ENCODE results near the gene FOXO3. TPM values are rescaled to one million over a fixed set of nuclear protein-coding genes. Genes with fewer than 3 reads are reported as not detected.
A peak's percentile ranks its signal among the peaks of the same experiment; 100 is the strongest.

FOXO3 gene
- total RNA-seq, 2 donors from 2014 or later: 108 to 144 TPM

- Histone ChIP-seq H3K27ac (no peak overlapping the region), H3K9me3 (no peaks in the 10 kb centered on the region), H3K27me3 (replicated peaks; ENCODE audit: insufficient read depth) (no peaks in the 10 kb centered on the region), H3K4me3 (no peak overlapping the region), H3K4me1 (replicated peaks) (no peaks in the 10 kb centered on the region), H3K36me3 (peaks cover 4 to 6% of the 10 kb centered on the region in 2 donors)
- TF ChIP-seq POLR2A (IDR thresholded peaks at IDR 0.05) (no peak), POLR2AphosphoS5 (IDR thresholded peaks at IDR 0.05) (no peak), CTCF (IDR thresholded peaks at IDR 0.05) (no peak)
- WGBS: 83% methylated on average over 3 of the region's 3 CpGs
- DNase-seq (ENCODE audit: low spot score): no peak
- intact Hi-C loops (cut with DNase I): no loop called here
These were observed 104.9 kb downstream of the FOXO3 start for GRCh38 chr6:108665495-108666196.

GRCh38 chr6:108666656-108667260 is 106.0 kb downstream of the FOXO3 start:
- no peaks in the 10 kb centered on the region for H3K27me3 ChIP-seq (replicated peaks; ENCODE audit: insufficient read depth)
- no peaks in the 10 kb centered on the region for H3K4me1 ChIP-seq (replicated peaks)
- H3K27ac ChIP-seq: no peak overlapping the region
- H3K9me3 ChIP-seq: no peaks in the 10 kb centered on the region
- 85% methylated on average over 4 of the region's 4 CpGs for WGBS
- H3K36me3 ChIP-seq: peaks cover 4 to 6% of the 10 kb centered on the region in 2 donors
- intact Hi-C loops (cut with DNase I): no loop called here
- H3K4me3 ChIP-seq: no peak overlapping the region
- no peak for TF ChIP-seq CTCF (IDR thresholded peaks at IDR 0.05)
- TF ChIP-seq POLR2AphosphoS5 (IDR thresholded peaks at IDR 0.05): no peak
- TF ChIP-seq POLR2A (IDR thresholded peaks at IDR 0.05): no peak
- no peak for DNase-seq (ENCODE audit: low spot score)

- H3K4me3 ChIP-seq: no peak overlapping the region
- H3K36me3 ChIP-seq: peaks cover 4 to 6% of the 10 kb centered on the region in 2 donors
- no peak for TF ChIP-seq POLR2A (IDR thresholded peaks at IDR 0.05)
- TF ChIP-seq POLR2AphosphoS5 (IDR thresholded peaks at IDR 0.05): peak; percentile 17
- no peaks in the 10 kb centered on the region for H3K9me3 ChIP-seq
- H3K4me1 ChIP-seq (replicated peaks): no peaks in the 10 kb centered on the region
- DNase-seq (ENCODE audit: low spot score): no peak
- no peaks in the 10 kb centered on the region for H3K27me3 ChIP-seq (replicated peaks; ENCODE audit: insufficient read depth)
- no peak overlapping the region for H3K27ac ChIP-seq
- 20% methylated on average over 7 of the region's 7 CpGs for WGBS
- intact Hi-C loops (cut with DNase I): no loop called here
These were observed 107.3 kb downstream of the FOXO3 start for GRCh38 chr6:108667993-108668392.

- Histone ChIP-seq H3K27me3 (replicated peaks; ENCODE audit: insufficient read depth) (no peaks in the 10 kb centered on the region), H3K27ac (no peak overlapping the region), H3K4me3 (no peak overlapping the region), H3K9me3 (no peaks in the 10 kb centered on the region), H3K4me1 (replicated peaks) (no peaks in the 10 kb centered on the region), H3K36me3 (peaks cover 4 to 6% of the 10 kb centered on the region in 2 donors)
- intact Hi-C loops (cut with DNase I): no loop called here
- no peak for DNase-seq (ENCODE audit: low spot score)
- WGBS: 88% methylated on average over 1 of the region's 1 CpG
- TF ChIP-seq CTCF (IDR thresholded peaks at IDR 0.05): no peak
- no peak for TF ChIP-seq POLR2AphosphoS5 (IDR thresholded peaks at IDR 0.05)
- TF ChIP-seq POLR2A (IDR thresholded peaks at IDR 0.05): no peak
These were observed 109.0 kb downstream of the FOXO3 start for GRCh38 chr6:108669673-108670072.

GRCh38 chr6:108671175-108671574 is 110.5 kb downstream of the FOXO3 start:
- Histone ChIP-seq H3K27ac (no peak overlapping the region), H3K9me3 (no peaks in the 10 kb centered on the region), H3K27me3 (replicated peaks; ENCODE audit: insufficient read depth) (no peaks in the 10 kb centered on the region), H3K4me1 (replicated peaks) (peaks cover 9% of the 10 kb centered on the region), H3K36me3 (peaks cover 0 to 4% of the 10 kb centered on the region in 2 donors), H3K4me3 (no peak overlapping the region)
- intact Hi-C loops (cut with DNase I): no loop called here
- WGBS: 66% methylated on average over 2 of the region's 2 CpGs
- TF ChIP-seq CTCF (IDR thresholded peaks at IDR 0.05) (no peak), POLR2A (IDR thresholded peaks at IDR 0.05) (no peak), POLR2AphosphoS5 (IDR thresholded peaks at IDR 0.05) (no peak)
- no peak for DNase-seq (ENCODE audit: low spot score)

Measured in prostate gland (tissue), 2 donors.